ENCODE measurements around the gene PLOD2. TPM values are rescaled to one million over a fixed set of nuclear protein-coding genes. Genes with fewer than 3 reads are reported as not detected.

The PLOD2 gene
- 68.7 to 112 TPM (median 85.1 TPM) in 5 replicates for total RNA-seq (2022; extraction: Qiagen RNA extraction)

DNA sequence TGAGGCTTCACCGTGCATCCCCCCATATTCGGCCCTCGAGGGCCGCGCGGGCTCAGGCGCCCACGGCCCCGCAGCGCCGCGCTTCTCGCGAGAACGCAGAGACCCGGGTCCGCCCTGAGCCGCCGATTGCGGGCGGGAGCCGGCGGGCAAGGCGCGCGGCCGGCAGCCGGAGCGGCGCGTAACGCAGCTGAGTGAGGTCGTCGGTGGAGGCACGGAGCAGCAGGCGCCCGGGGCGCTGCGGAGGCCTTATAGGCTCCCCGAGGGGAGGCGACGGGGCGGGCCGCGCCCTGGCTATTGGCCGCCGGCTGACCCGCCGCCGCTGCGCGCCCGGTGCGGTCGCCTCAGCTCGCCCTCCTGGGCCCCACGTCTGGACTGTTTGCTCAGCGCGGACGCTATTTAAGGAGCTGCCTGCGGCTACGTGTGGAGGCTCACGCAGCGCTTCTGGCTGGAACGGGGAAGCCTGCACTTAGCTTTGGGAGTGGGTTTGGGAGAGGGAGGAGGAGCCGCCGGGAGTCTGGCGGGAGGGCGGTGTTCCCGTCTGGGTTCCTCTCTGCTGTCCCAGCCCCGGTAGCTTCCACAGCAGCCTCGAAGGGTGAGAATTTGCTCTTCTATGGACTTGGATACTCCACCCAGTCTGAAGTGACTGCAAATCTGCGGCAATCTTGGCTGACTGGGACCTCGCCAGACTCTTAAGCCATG is at the start of gene PLOD2:
PLOD2 (minus strand) TSS at position 221 of the 699 bp plus-strand sequence; CDS start at position 26, 195 bp downstream.

Other genes starting within 250 kb of the PLOD2 start
- 6.2 to 9.8 TPM (median 8.2 TPM) in 5 replicates for gene PLSCR4, start 89.9 kb upstream of the PLOD2 start, total RNA-seq (2022; extraction: Qiagen RNA extraction)

All from A549 treated with AZD2906 at 1 μM for 4 hours (cell line).